ENCODE data around the gene PCDHGA6.
"Not testable (repeated sequence)": the region's sequence is repeated elsewhere in the genome, so short reads cannot be mapped to it uniquely, and the experiment has no call there.

The PCDHGA6 gene

DNA sequence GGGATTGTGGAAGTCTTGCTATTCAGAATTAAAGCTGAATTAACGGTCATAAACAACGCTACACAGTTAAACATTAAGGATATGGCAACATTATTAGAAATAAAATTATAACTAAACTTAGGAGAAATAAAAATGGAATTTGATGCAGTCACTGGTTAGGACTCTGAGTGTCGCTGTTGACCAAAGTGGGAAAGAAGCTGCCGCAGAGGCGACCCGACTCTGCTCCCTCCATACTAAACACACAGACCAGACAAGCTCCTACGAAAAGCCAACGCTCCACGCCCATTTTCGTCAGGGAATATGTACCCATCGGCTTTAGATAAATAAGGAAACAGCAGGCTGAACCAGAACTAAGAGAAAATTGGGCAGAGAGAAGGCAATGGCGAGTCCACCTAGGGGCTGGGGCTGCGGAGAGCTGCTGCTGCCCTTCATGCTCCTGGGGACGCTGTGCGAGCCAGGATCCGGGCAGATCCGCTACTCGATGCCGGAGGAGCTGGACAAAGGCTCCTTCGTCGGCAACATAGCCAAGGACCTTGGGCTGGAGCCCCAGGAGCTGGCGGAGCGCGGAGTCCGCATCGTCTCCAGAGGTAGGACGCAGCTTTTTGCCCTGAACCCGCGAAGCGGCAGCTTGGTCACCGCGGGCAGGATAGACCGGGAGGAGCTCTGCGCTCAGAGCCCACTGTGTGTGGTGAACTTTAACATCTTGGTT, 9.6 kb upstream of the PCDHGA6 start, which contains the start of gene PCDHGA5:
TSS of gene PCDHGA5 (plus strand) at position 211 of the 709 bp plus-strand sequence. CDS start at position 380, 169 bp downstream.
- Histone ChIP-seq H3K9me3 (ENCODE audit: control insufficient read depth, low read depth, low read length) (peaks cover 35% of the 10 kb centered on the region), H3K36me3 (ENCODE audit: control insufficient read depth, low read depth, low read length) (no peaks in the 10 kb centered on the region), H3K27me3 (ENCODE audit: control insufficient read depth, insufficient read depth, low read length) (no peaks in the 10 kb centered on the region), H3K4me3 (ENCODE audit: low read length) (no peak within 1 kb of the TSS), H3K27ac (ENCODE audit: low read length) (no peak within 1 kb of the TSS), H3K4me1 (ENCODE audit: control insufficient read depth, low read depth, low read length) (no peaks in the 10 kb centered on the region), H3K9ac (ENCODE audit: low read length) (no peak within 1 kb of the TSS)

GRCh38 chr5:141366016-141366896, 7.4 kb upstream of the PCDHGA6 start:
- Histone ChIP-seq H3K36me3 (ENCODE audit: control insufficient read depth, low read depth, low read length) (no peaks in the 10 kb centered on the region), H3K4me1 (ENCODE audit: control insufficient read depth, low read depth, low read length) (no peaks in the 10 kb centered on the region), H3K9me3 (ENCODE audit: control insufficient read depth, low read depth, low read length) (peaks cover 25% of the 10 kb centered on the region), H3K27me3 (ENCODE audit: control insufficient read depth, insufficient read depth, low read length) (no peaks in the 10 kb centered on the region), H3K9ac (ENCODE audit: low read length) (no peak overlapping the region), H3K27ac (ENCODE audit: low read length) (no peak overlapping the region), H3K4me3 (ENCODE audit: low read length) (no peak overlapping the region)

- H3K4me1 ChIP-seq (ENCODE audit: control insufficient read depth, low read depth, low read length) = no peaks in the 10 kb centered on the region
- no peaks in the 10 kb centered on the region for H3K36me3 ChIP-seq (ENCODE audit: control insufficient read depth, low read depth, low read length)
- H3K4me3 ChIP-seq (ENCODE audit: low read length) = no peak within 1 kb of the TSS
- no peaks in the 10 kb centered on the region for H3K27me3 ChIP-seq (ENCODE audit: control insufficient read depth, insufficient read depth, low read length)
- H3K9ac ChIP-seq (ENCODE audit: low read length) = no peak within 1 kb of the TSS
- H3K9me3 ChIP-seq (ENCODE audit: control insufficient read depth, low read depth, low read length) = peaks cover 26% of the 10 kb centered on the region
- no peak within 1 kb of the TSS for H3K27ac ChIP-seq (ENCODE audit: low read length)
Observed at GRCh38 chr5:141369994-141370848, 3.5 kb upstream of the PCDHGA6 start, which contains the start of gene PCDHGB3. PCDHGB3 (plus strand) TSS chr5:141370242; CDS start chr5:141370395, 153 bp downstream.

DNA sequence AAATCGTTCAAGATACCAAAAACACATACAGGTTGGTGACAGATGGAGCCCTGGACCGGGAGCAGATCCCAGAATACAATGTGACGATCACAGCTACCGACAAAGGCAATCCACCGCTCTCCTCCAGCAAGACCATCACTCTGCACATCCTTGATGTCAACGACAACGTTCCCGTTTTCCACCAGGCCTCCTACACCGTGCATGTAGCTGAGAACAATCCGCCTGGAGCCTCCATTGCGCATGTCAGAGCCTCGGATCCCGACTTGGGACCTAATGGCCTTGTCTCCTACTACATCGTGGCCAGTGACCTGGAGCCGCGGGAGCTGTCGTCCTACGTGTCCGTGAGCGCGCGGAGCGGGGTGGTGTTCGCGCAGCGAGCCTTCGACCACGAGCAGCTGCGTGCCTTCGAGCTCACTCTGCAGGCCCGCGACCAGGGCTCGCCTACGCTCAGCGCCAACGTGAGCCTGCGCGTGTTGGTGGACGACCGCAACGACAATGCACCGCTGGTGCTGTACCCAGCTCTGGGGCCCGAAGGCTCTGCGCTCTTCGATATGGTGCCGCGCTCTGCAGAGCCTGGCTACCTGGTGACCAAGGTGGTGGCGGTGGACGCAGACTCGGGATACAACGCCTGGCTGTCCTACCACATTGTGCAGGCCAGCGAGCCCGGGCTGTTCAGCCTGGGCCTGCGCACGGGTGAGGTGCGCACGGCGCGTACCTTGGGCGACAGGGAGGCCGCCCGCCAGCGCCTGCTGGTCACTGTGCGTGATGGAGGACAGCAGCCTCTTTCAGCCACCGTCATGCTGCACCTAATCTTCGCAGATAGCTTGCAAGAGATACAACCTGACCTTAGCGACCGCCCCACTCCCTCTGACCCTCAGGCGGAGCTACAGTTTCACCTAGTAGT, 1.9 kb upstream of the PCDHGA6 start:
- peaks cover 17% of the 10 kb centered on the region for H3K9me3 ChIP-seq (ENCODE audit: control insufficient read depth, low read depth, low read length)
- no peak overlapping the region for H3K9ac ChIP-seq (ENCODE audit: low read length)
- no peak overlapping the region for H3K4me3 ChIP-seq (ENCODE audit: low read length)
- no peak overlapping the region for H3K27ac ChIP-seq (ENCODE audit: low read length)
- no peaks in the 10 kb centered on the region for H3K27me3 ChIP-seq (ENCODE audit: control insufficient read depth, insufficient read depth, low read length)
- no peaks in the 10 kb centered on the region for H3K36me3 ChIP-seq (ENCODE audit: control insufficient read depth, low read depth, low read length)
- no peaks in the 10 kb centered on the region for H3K4me1 ChIP-seq (ENCODE audit: control insufficient read depth, low read depth, low read length)

- H3K27me3 ChIP-seq (ENCODE audit: control insufficient read depth, insufficient read depth, low read length) = no peaks in the 10 kb centered on the region
- no peaks in the 10 kb centered on the region for H3K36me3 ChIP-seq (ENCODE audit: control insufficient read depth, low read depth, low read length)
- no peaks in the 10 kb centered on the region for H3K4me1 ChIP-seq (ENCODE audit: control insufficient read depth, low read depth, low read length)
- no peak overlapping the region for H3K4me3 ChIP-seq (ENCODE audit: low read length)
- H3K9me3 ChIP-seq (ENCODE audit: control insufficient read depth, low read depth, low read length) = peaks cover 13% of the 10 kb centered on the region
- H3K9ac ChIP-seq (ENCODE audit: low read length) = no peak overlapping the region
- no peak overlapping the region for H3K27ac ChIP-seq (ENCODE audit: low read length)
Observed at GRCh38 chr5:141374627-141375026, 936 bp downstream of the PCDHGA6 start.

- not testable (repeated sequence) for H3K9ac ChIP-seq (ENCODE audit: low read length); H3K4me3 ChIP-seq (ENCODE audit: low read length); H3K27ac ChIP-seq (ENCODE audit: low read length); H3K36me3 ChIP-seq (ENCODE audit: control insufficient read depth, low read depth, low read length); H3K4me1 ChIP-seq (ENCODE audit: control insufficient read depth, low read depth, low read length); H3K27me3 ChIP-seq (ENCODE audit: control insufficient read depth, insufficient read depth, low read length)
- H3K9me3 ChIP-seq (ENCODE audit: control insufficient read depth, low read depth, low read length) = peaks cover 13% of the 10 kb centered on the region
Observed at GRCh38 chr5:141375444-141376155, 1.9 kb downstream of the PCDHGA6 start.

- no peaks in the 10 kb centered on the region for H3K27me3 ChIP-seq (ENCODE audit: control insufficient read depth, insufficient read depth, low read length)
- H3K4me1 ChIP-seq (ENCODE audit: control insufficient read depth, low read depth, low read length) = no peaks in the 10 kb centered on the region
- H3K27ac ChIP-seq (ENCODE audit: low read length) = no peak within 1 kb of the TSS
- no peaks in the 10 kb centered on the region for H3K36me3 ChIP-seq (ENCODE audit: control insufficient read depth, low read depth, low read length)
- H3K9me3 ChIP-seq (ENCODE audit: control insufficient read depth, low read depth, low read length) = peaks cover 29% of the 10 kb centered on the region
- H3K9ac ChIP-seq (ENCODE audit: low read length) = no peak within 1 kb of the TSS
- H3K4me3 ChIP-seq (ENCODE audit: low read length) = no peak within 1 kb of the TSS
Observed at GRCh38 chr5:141382469-141383294, 9.0 kb downstream of the PCDHGA6 start, which contains the start of gene PCDHGA7. PCDHGA7 (plus strand) TSS chr5:141382742; CDS start chr5:141382900, 158 bp downstream.

DNA sequence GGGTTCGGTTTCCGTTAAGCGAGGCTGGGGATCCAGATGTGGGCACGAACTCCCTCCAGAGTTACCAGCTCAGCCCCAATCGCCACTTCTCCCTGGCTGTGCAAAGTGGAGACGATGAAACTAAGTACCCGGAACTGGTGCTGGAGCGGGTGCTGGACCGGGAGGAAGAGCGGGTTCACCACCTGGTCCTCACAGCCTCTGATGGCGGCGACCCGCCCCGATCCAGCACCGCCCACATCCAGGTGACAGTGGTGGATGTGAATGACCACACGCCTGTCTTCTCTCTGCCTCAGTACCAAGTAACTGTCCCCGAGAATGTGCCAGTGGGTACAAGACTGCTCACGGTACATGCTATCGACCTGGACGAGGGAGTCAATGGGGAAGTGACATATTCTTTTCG, 9.7 kb downstream of the PCDHGA6 start:
- H3K36me3 ChIP-seq (ENCODE audit: control insufficient read depth, low read depth, low read length) = no peaks in the 10 kb centered on the region
- H3K27ac ChIP-seq (ENCODE audit: low read length) = no peak overlapping the region
- H3K9ac ChIP-seq (ENCODE audit: low read length) = no peak overlapping the region
- H3K27me3 ChIP-seq (ENCODE audit: control insufficient read depth, insufficient read depth, low read length) = no peaks in the 10 kb centered on the region
- no peaks in the 10 kb centered on the region for H3K4me1 ChIP-seq (ENCODE audit: control insufficient read depth, low read depth, low read length)
- no peak overlapping the region for H3K4me3 ChIP-seq (ENCODE audit: low read length)
- peaks cover 31% of the 10 kb centered on the region for H3K9me3 ChIP-seq (ENCODE audit: control insufficient read depth, low read depth, low read length)

GRCh38 chr5:141384471-141385267, 11.0 kb downstream of the PCDHGA6 start:
- no peaks in the 10 kb centered on the region for H3K27me3 ChIP-seq (ENCODE audit: control insufficient read depth, insufficient read depth, low read length)
- no peak overlapping the region for H3K4me3 ChIP-seq (ENCODE audit: low read length)
- peaks cover 38% of the 10 kb centered on the region for H3K9me3 ChIP-seq (ENCODE audit: control insufficient read depth, low read depth, low read length)

More at GRCh38 chr5:141384471-141385267, 11.0 kb downstream of the PCDHGA6 start:
- Histone ChIP-seq H3K4me1 (ENCODE audit: control insufficient read depth, low read depth, low read length) (no peaks in the 10 kb centered on the region), H3K9ac (ENCODE audit: low read length) (no peak overlapping the region), H3K27ac (ENCODE audit: low read length) (no peak overlapping the region), H3K36me3 (ENCODE audit: control insufficient read depth, low read depth, low read length) (no peaks in the 10 kb centered on the region)

All from iPS-18a (cell line).